Liver (tissue), 3 donors: ENCODE results near the gene LHFPL3.

Experiments
- CTCF ChIP-seq: fragments of 150-350 bp; IDR thresholded peaks from 2 replicates; pipeline ENCODE4 v1.5.1; 2017; ENCODE audit warnings: improper control_type of control experiment, low read depth, low read length; ENCODE audit not compliant: missing input control
- TAF1 ChIP-seq: conservative IDR thresholded peaks from 2 replicates; pipeline ENCODE4 v1.6.1; 2016; ENCODE audit warnings: antibody characterized with exemption, mild to moderate bottlenecking
- YY1 ChIP-seq: IDR thresholded peaks from 2 replicates; pipeline ENCODE4 v1.6.1; 2016; ENCODE audit warnings: antibody characterized with exemption, mild to moderate bottlenecking
- TF ChIP-seq, protein P1 (sequence below): IDR thresholded peaks from 2 replicates; pipeline ENCODE4 v1.6.1; 2016; ENCODE audit warnings: antibody characterized with exemption, mild to moderate bottlenecking
- donor health status: healthy.
- donor health status: healthy.

- TF ChIP-seq CTCF: no peak
- TF ChIP-seq TAF1: no peak
- TF ChIP-seq, protein P1, sequence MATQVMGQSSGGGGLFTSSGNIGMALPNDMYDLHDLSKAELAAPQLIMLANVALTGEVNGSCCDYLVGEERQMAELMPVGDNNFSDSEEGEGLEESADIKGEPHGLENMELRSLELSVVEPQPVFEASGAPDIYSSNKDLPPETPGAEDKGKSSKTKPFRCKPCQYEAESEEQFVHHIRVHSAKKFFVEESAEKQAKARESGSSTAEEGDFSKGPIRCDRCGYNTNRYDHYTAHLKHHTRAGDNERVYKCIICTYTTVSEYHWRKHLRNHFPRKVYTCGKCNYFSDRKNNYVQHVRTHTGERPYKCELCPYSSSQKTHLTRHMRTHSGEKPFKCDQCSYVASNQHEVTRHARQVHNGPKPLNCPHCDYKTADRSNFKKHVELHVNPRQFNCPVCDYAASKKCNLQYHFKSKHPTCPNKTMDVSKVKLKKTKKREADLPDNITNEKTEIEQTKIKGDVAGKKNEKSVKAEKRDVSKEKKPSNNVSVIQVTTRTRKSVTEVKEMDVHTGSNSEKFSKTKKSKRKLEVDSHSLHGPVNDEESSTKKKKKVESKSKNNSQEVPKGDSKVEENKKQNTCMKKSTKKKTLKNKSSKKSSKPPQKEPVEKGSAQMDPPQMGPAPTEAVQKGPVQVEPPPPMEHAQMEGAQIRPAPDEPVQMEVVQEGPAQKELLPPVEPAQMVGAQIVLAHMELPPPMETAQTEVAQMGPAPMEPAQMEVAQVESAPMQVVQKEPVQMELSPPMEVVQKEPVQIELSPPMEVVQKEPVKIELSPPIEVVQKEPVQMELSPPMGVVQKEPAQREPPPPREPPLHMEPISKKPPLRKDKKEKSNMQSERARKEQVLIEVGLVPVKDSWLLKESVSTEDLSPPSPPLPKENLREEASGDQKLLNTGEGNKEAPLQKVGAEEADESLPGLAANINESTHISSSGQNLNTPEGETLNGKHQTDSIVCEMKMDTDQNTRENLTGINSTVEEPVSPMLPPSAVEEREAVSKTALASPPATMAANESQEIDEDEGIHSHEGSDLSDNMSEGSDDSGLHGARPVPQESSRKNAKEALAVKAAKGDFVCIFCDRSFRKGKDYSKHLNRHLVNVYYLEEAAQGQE: no peak
- TF ChIP-seq YY1: no peak
Measured at GRCh38 chr7:104415700-104416099, 87.3 kb downstream of the LHFPL3 start.
